HepG2 (cell line): ENCODE results near the gene NOL11. TPM values are rescaled to one million over a fixed set of nuclear protein-coding genes. Genes with fewer than 3 reads are reported as not detected.

Source experiments
- AKNA ChIP-seq: sonication (generic); formaldehyde crosslinking; IDR thresholded peaks from 2 replicates; pipeline ENCODE4 v1.4.0; 2020; ENCODE audit warnings: missing genetic modification reagents, borderline replicate concordance
- ARID2 ChIP-seq: sonication (generic); formaldehyde crosslinking; IDR thresholded peaks from 2 replicates; pipeline ENCODE4 v1.8.1; 2022; ENCODE audit warnings: mild to moderate bottlenecking, missing genetic modification reagents, borderline replicate concordance
- ATF2 ChIP-seq: sonication (generic); formaldehyde crosslinking; IDR thresholded peaks from 2 replicates; pipeline ENCODE4 v1.4.0; 2020; ENCODE audit warnings: missing genetic modification reagents
- CENPX ChIP-seq: sonication (generic); formaldehyde crosslinking; IDR thresholded peaks from 2 replicates; pipeline ENCODE4 v1.9.0; 2021; ENCODE audit warnings: mild to moderate bottlenecking, missing genetic modification reagents, moderate library complexity
- GLI4 ChIP-seq: sonication (generic); formaldehyde crosslinking; IDR thresholded peaks from 2 replicates; pipeline ENCODE4 v1.5.1; 2020; ENCODE audit warnings: missing genetic modification reagents, mild to moderate bottlenecking, moderate library complexity, borderline replicate concordance
- HIVEP1 ChIP-seq: sonication (generic); formaldehyde crosslinking; IDR thresholded peaks from 2 replicates; pipeline ENCODE4 v1.4.0; 2020; ENCODE audit warnings: mild to moderate bottlenecking, missing genetic modification reagents
- MAFG ChIP-seq: sonication (generic); formaldehyde crosslinking; IDR thresholded peaks from 2 replicates; pipeline ENCODE4 v1.5.1; 2020; ENCODE audit warnings: mild to moderate bottlenecking, missing genetic modification reagents
- MXD4 ChIP-seq: IDR thresholded peaks from 2 replicates; pipeline ENCODE4 v1.6.1; 2016; ENCODE audit warnings: mild to moderate bottlenecking, missing biosample characterization, missing genetic modification reagents
- NFAT5 ChIP-seq: sonication (generic); formaldehyde crosslinking; IDR thresholded peaks from 2 replicates; pipeline ENCODE4 v1.4.0; 2020; ENCODE audit warnings: missing genetic modification reagents
- PPARG ChIP-seq: conservative IDR thresholded peaks from 2 replicates; pipeline ENCODE4 v1.6.1; 2016; ENCODE audit warnings: missing biosample characterization, missing genetic modification reagents
- SKI ChIP-seq: fragments of 450-650 bp; IDR thresholded peaks from one replicate; pipeline ENCODE4 v1.6.1; 2018; ENCODE audit warnings: mild to moderate bottlenecking; ENCODE audit not compliant: partially characterized antibody
- ZNF18 ChIP-seq: sonication (generic); formaldehyde crosslinking; IDR thresholded peaks from 2 replicates; pipeline ENCODE4 v1.8.0; 2022; ENCODE audit warnings: mild to moderate bottlenecking, missing genetic modification reagents; ENCODE audit not compliant: insufficient replicate concordance
- ZNF256 ChIP-seq: sonication (generic); formaldehyde crosslinking; conservative IDR thresholded peaks from 2 replicates; pipeline ENCODE4 v1.4.0; 2020; ENCODE audit warnings: missing genetic modification reagents
- ZNF563 ChIP-seq: sonication (generic); formaldehyde crosslinking; IDR thresholded peaks from 2 replicates; pipeline ENCODE4 v1.8.0; 2022; ENCODE audit warnings: mild to moderate bottlenecking, moderate library complexity, missing genetic modification reagents
- ZNF782 ChIP-seq: sonication (generic); formaldehyde crosslinking; IDR thresholded peaks from 2 replicates; pipeline ENCODE4 v1.4.0; 2020; ENCODE audit warnings: missing genetic modification reagents, mild to moderate bottlenecking, borderline replicate concordance
- polyA plus RNA-seq, 8 experiments: library from polyadenylated mRNA; depleted of rRNA in 3 of 8; stranded (reverse) in 7 of 8; unstranded in 1 of 8; fragments of >200 nt; fragmentation: Illumina TruSeq in 4 of 8; extraction: Trizol in 4 of 8; gene quantifications; 2 replicates each; pipeline versions ENCODE4 v1.2.1 to v1.2.3, GENCODE V29; 2011 to 2016; ENCODE audit warnings: low read depth in 4 of 8, missing spikeins in 1 of 8, mixed read lengths in 1 of 8; ENCODE audit not compliant: insufficient read depth in 1 of 8
- total RNA-seq, 5 experiments: library from RNA; depleted of rRNA; stranded (reverse); fragments of >200 nt; fragmentation: Illumina TruSeq; extraction: Trizol; gene quantifications; 2 replicates each; pipeline ENCODE4 v1.2.3, GENCODE V29; 2016; ENCODE audit warnings: low read depth in 1 of 5

Gene NOL11
- total and polyA plus RNA-seq, 2 of the 13 experiments (the other 11 are each of a cell fraction or from before 2014, with no cell fraction given) = 45.8 to 124 TPM

GRCh38 chr17:67717624-67718324 is at the start of gene NOL11 (continued):
- peak; percentile 91 for TF ChIP-seq NFAT5
- TF ChIP-seq ARID2 (CRISPR knock-in tag) = peak; percentile 99; the same call in 1 of the 2 replicates
- TF ChIP-seq ZNF18 (CRISPR knock-in tag) = peak; percentile 81
- peak; percentile 47; the same call in 1 of the 2 replicates for TF ChIP-seq HIVEP1 (CRISPR knock-in tag)
- peak; percentile 92; the same call in 1 of the 2 replicates for TF ChIP-seq MXD4 (CRISPR knock-in tag)
- TF ChIP-seq MAFG = no peak
- TF ChIP-seq AKNA (CRISPR knock-in tag) = no peak
- peak; percentile 82; the same call in 1 of the 2 replicates for TF ChIP-seq ZNF256 (CRISPR knock-in tag)
- peak; percentile 90; the same call in 1 of the 2 replicates for TF ChIP-seq ATF2 (CRISPR knock-in tag)
- TF ChIP-seq CENPX (CRISPR knock-in tag) = no peak
- peak; percentile 85; the same call in 1 of the 2 replicates for TF ChIP-seq ZNF782 (CRISPR knock-in tag)
- peak; percentile 92 for TF ChIP-seq ZNF563 (CRISPR knock-in tag)
- TF ChIP-seq PPARG (CRISPR knock-in tag) = peak; percentile 74; the same call in 1 of the 2 replicates
- peak; percentile 73; the same call in 1 of the 2 replicates for TF ChIP-seq GLI4
- TF ChIP-seq SKI = peak; percentile 69
